Upper lobe of right lung (tissue), 1 donor: ENCODE data around the gene PPP1R3F. TPM values are rescaled to one million over a fixed set of nuclear protein-coding genes. Genes with fewer than 3 reads are reported as not detected.

ENCODE experiments used
- ATAC-seq: fragments of 200-7000 bp; cut with Tn5 transposase; one replicate; pipeline ENCODE4 v1.9.1; 2020; ENCODE audit warnings: mild to moderate bottlenecking, moderate library complexity
- DNase-seq: peaks from one replicate; pipeline ENCODE4 v3.0.0-alpha.2; 2020
- H3K27ac ChIP-seq: fragments of 200-600 bp; one replicate; pipeline ENCODE4 v1.8.0; 2022
- H3K27me3 ChIP-seq: fragments of 200-600 bp; one replicate; pipeline ENCODE4 v1.8.0; 2022; ENCODE audit warnings: mild to moderate bottlenecking
- H3K36me3 ChIP-seq: fragments of 200-600 bp; one replicate; pipeline ENCODE4 v1.8.0; 2022
- H3K4me1 ChIP-seq: fragments of 200-600 bp; one replicate; pipeline ENCODE4 v1.8.0; 2022
- H3K4me3 ChIP-seq: fragments of 200-600 bp; one replicate; pipeline ENCODE4 v1.8.0; 2022; ENCODE audit warnings: mild to moderate bottlenecking
- H3K9me3 ChIP-seq: fragments of 200-600 bp; one replicate; pipeline ENCODE4 v1.8.0; 2022
- CTCF ChIP-seq: fragments of 200-600 bp; IDR thresholded peaks from one replicate; pipeline ENCODE4 v1.8.0; 2022; ENCODE audit warnings: antibody characterized with exemption
- intact Hi-C: fragments of 100-400 bp; cut with DNase I; formaldehyde crosslinking; loops from one replicate; pipeline ENCODE4 v1.11.0; 2022
- total RNA-seq: library from RNA; stranded (reverse); fragmentation: NEBNext Ultra II Directional; extraction: Animal tissue kit (Norgen Biotek cat#: 25700); gene quantifications from one replicate; pipeline ENCODE4 v1.2.1, GENCODE V29; 2021
- donor health status: DM: no; HTN: yes; CAD: no; lungs with severe emphysema.

The PPP1R3F gene
- total RNA-seq, 1 donor from 2014 or later, result 6.0 TPM

- no peaks in the 10 kb centered on the region for H3K27me3 ChIP-seq
- peak overlapping the region; percentile 93 for H3K27ac ChIP-seq
- no peaks in the 10 kb centered on the region for H3K36me3 ChIP-seq
- H3K9me3 ChIP-seq, result no peaks in the 10 kb centered on the region
- peaks cover 11% of the 10 kb centered on the region for H3K4me1 ChIP-seq
- peak overlapping the region; percentile 54 for H3K4me3 ChIP-seq
- no peak for TF ChIP-seq CTCF
- ATAC-seq (peak; percentile 95), DNase-seq (peak; percentile 97)
- intact Hi-C loops, result no loop called here
Observed at GRCh38 chrX:49269010-49269766, 405 bp upstream of the PPP1R3F start.

GRCh38 chrX:49270249-49270921 lies 792 bp downstream of the PPP1R3F start:
- H3K4me3 ChIP-seq, result peak overlapping the region; percentile 68
- intact Hi-C loops, result no loop called here
- DNase-seq, result no peak

GRCh38 chrX:49271341-49271740 lies 1.7 kb downstream of the PPP1R3F start:
- no peak for TF ChIP-seq CTCF
- Histone ChIP-seq H3K4me3 (peak overlapping the region; percentile 68), H3K27me3 (no peaks in the 10 kb centered on the region), H3K36me3 (no peaks in the 10 kb centered on the region), H3K9me3 (no peaks in the 10 kb centered on the region), H3K4me1 (peaks cover 11% of the 10 kb centered on the region), H3K27ac (no peak overlapping the region)
- intact Hi-C loops, result no loop called here
- DNase-seq, result no peak
- no peak for ATAC-seq

More at GRCh38 chrX:49270249-49270921, 792 bp downstream of the PPP1R3F start:
- Histone ChIP-seq H3K36me3 (no peaks in the 10 kb centered on the region), H3K27ac (peak overlapping the region; percentile 93), H3K27me3 (no peaks in the 10 kb centered on the region), H3K9me3 (no peaks in the 10 kb centered on the region), H3K4me1 (peaks cover 11% of the 10 kb centered on the region)
- no peak for ATAC-seq
- TF ChIP-seq CTCF, result no peak

GRCh38 chrX:49272421-49272820 lies 2.8 kb downstream of the PPP1R3F start:
- Histone ChIP-seq H3K36me3 (no peaks in the 10 kb centered on the region), H3K4me1 (peaks cover 11% of the 10 kb centered on the region), H3K27me3 (no peaks in the 10 kb centered on the region), H3K4me3 (no peak overlapping the region), H3K9me3 (no peaks in the 10 kb centered on the region), H3K27ac (no peak overlapping the region)
- no peak for TF ChIP-seq CTCF
- ATAC-seq, result no peak
- no peak for DNase-seq
- intact Hi-C loops, result no loop called here

GRCh38 chrX:49273181-49273727 lies 3.7 kb downstream of the PPP1R3F start:
- H3K27me3 ChIP-seq, result no peaks in the 10 kb centered on the region
- ATAC-seq (no peak), DNase-seq (no peak)
- no peak overlapping the region for H3K4me3 ChIP-seq
- no peaks in the 10 kb centered on the region for H3K36me3 ChIP-seq
- peaks cover 11% of the 10 kb centered on the region for H3K4me1 ChIP-seq
- TF ChIP-seq CTCF, result no peak
- intact Hi-C loops, result no loop called here
- no peak overlapping the region for H3K27ac ChIP-seq
- H3K9me3 ChIP-seq, result no peaks in the 10 kb centered on the region
